ENCODE measurements around the gene ABCC1.

ABCC1 gene

DNA sequence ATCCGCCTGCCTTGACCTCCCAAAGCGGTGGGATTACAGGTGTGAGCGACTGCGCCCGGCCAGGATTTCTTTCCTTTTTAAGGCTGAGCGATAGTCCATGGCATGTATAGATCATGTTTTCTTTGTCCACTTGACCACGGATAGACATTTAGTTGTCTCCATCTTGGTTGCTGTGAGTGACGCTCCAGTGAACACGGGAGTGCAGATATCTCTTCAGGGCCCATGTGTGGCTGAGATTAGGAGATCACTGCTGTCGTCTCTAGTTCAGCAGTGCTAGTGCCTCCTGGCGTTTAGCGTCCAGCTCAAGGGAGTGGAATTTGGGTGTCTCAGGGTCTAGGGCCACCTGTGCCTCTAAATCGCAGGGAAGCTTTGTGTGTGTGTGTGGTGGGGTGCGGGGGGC is 41.5 kb downstream of the ABCC1 start:
- no peak for DNase-seq (ENCODE audit: low read depth in 1 of 2, low spot score in 1 of 2)

DNA sequence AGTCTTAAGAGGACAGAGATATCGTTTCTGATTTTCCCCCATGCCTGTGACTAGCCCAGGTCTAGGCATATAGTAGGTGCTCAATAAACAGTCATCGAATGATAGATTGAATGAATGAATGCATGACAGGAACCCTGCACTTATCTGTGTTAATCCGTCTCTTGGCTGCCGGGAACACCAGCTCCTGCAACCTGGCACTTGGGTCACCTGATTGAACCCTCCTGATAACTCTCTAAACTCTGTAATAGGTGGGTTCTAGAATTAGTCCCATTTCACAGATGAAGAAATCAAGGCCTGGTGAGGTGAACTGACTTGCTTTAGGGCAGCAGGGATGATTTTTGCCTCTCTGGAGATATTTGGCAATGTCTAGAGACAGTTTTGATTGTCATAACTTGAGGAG is 43.7 kb downstream of the ABCC1 start:
- no peak for DNase-seq (ENCODE audit: low read depth in 1 of 2, low spot score in 1 of 2)

DNA sequence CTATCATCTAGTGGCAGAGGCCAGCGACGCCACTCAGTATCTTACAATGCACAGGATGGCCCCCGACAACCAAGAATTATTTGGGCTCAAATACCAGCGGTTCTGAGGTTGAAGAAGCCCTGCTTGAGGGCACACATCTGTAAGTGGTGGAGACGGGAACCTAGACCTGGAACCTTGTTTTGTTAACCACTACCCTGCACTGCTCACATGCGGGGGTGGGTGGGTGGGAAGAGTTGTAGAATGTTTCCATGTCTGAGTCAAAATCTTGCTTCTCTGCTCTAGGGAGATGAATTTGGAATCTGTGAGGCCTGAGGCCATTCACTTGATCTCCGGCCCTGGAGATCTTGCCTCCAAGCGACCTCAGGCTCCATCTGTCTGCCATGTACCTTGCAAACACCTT is 44.1 kb downstream of the ABCC1 start:
- no peak for DNase-seq (ENCODE audit: low read depth in 1 of 2, low spot score in 1 of 2)

DNA sequence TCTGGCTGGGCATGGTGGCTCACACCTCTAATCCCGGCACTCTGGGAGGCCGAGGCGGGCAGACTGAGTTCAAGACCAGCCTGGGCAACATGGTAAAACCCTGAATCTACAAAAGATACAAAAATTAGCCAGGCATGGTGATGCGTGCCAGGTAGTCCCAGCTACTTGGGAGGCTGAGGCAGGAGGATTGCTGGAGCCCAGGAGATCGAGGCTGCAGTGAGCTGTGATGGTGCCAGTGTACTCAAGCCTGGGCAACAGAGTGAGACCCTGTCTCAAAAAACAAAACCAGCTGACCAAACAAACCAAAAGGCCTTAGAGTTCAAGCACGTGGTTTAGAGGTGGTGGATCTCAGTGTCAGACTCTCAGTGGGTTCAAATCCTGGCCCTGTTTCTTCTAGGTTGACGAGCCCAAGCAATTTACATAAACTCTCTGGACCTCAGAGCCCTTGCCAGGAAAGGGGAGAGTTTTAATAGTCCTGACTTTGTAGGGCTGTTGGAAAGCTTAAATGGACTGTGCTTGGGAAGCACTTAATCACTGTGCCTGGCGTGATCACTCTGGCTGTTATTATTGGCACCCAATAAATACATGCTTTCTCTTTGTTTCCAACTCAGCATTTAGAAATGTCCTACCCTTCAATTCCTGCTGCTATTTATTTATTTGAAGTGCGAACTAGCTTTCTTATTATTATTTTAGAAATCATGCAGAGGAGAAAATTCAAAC is 44.7 kb downstream of the ABCC1 start:
- DNase-seq (ENCODE audit: low read depth in 1 of 2, low spot score in 1 of 2), result no peak

DNA sequence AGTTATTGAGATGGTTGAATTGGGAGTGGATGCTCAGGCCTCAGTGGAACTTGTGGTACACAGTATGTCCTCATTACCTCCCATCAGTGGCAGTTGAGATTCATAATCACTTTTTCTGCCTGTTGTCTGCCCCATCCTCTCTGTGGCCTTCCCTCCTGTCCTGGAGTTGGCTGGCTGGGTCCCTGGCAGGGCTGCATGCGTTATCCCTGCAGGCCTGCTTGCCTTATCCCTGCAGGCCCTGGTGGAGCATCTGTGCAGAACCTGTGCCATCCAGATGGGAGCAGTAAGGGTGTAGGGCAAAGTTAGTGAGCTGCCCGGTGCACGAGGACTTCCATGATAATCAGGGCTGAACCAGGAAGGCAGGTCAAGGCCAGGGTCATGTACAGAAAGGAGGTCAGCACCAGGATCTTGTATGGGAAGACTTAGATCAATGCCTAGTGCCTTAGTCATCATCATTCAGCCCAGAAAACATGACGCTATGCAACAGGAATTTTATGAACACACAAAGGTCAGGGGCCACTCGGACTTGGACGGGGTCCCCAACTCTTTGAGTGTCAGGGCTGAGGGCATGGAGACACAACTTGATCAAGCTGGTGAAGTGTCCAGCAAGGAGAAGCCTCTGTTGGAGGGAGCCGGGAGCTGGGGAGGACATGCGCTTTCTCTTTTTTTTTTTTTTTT is 47.2 kb downstream of the ABCC1 start:
- DNase-seq (ENCODE audit: low read depth in 1 of 2, low spot score in 1 of 2), result no peak

DNA sequence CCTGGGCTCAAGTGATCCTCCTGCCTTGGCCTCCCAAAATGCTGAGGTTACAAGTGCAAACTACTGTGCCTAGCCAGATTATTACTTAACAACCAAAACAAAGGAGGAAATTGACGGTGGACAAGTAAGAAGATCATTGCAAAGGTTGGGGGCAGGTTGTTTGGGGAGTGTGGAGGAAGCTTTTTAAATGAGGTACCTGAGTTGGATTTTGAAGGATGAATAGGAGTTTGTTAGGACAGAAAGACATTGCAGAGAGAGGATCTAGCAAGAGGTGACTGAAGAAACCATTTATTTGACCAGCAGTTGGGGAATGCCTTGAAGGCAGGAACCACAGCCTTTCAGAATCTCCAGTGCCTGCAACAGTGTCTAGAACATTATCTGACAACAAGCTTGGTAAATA is 51.3 kb downstream of the ABCC1 start:
- no peak for DNase-seq (ENCODE audit: low read depth in 1 of 2, low spot score in 1 of 2)

DNA sequence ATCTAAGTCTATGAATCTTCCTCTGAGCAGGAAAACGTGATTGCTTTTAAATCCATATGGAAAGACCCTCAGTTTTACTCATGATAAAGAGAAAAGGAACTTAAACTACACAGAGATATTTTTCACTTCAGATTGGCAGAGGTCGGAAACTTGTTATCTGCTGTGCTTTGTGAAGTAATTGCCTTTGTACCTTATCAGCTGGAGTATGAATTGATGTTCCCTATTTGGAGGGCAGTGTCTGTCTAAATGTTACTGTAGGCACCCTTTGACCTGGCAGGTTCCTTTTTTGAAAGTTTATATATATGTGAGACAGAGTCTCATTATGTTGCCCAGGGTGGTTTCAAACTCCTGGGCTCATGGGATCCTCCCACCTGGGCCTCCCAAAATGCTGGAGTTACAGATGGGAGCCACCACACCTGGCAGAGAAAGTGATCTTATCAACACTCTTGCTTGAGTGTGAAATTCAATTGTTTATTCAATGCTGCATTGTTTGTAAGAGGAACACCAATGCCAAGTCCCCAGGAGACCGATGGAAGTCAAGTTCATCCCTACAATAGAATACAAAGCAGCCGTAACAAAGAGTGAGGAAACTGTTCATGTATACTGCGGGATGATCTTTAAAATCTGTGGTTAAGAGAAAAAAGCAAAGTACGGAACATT is 52.3 kb downstream of the ABCC1 start:
- no peak for DNase-seq (ENCODE audit: low read depth in 1 of 2, low spot score in 1 of 2)

DNA sequence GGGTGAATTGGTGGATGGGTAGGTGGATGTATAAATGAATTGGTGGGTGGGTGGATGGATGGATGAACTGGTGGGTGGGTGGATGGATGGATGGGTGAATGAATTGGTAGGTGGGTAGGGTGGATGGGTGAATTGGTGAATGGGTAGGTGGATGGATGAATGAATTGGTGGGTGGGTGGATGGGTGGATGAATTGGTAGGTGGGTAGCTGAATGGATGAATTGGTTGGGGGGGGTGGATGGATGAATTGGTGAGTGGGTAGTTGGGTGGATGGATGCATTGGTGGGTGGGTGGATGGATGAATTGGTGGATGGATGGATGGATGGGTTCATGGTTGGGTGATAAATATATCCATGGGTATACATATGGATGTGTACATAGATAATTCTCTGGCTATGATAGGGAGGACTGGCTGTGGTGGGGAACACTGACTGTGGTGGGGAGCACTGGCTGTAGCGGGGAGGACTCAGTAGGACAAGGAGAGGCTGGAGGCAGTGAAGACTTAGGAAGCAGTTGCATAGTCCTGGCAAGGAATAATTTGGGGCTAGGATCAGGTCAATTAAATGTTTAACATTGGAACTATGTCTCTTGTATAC is 54.4 kb downstream of the ABCC1 start:
- no peak for DNase-seq (ENCODE audit: low read depth in 1 of 2, low spot score in 1 of 2)

DNA sequence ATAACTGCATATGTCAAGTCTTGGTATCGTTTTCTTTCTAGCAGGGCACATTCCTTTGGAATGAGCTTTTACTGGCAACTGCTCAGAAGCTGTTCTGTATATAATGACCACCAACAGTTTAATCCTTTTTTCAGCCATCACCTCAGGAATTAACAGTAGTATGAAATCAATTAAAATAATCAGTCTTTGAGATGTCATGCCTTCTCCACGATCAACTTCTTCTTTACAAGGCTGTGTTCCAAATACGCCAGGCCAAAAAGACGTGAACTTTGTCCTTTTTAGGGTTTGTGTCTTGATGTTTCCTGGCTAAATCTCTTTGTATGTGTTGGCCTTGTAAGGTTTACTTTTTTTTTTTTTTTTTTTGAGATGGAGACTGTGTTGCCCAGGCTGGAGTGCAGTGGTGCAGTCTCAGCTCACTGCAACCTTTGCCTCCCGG is 54.9 kb downstream of the ABCC1 start:
- DNase-seq (ENCODE audit: low read depth in 1 of 2, low spot score in 1 of 2), result no peak

DNA sequence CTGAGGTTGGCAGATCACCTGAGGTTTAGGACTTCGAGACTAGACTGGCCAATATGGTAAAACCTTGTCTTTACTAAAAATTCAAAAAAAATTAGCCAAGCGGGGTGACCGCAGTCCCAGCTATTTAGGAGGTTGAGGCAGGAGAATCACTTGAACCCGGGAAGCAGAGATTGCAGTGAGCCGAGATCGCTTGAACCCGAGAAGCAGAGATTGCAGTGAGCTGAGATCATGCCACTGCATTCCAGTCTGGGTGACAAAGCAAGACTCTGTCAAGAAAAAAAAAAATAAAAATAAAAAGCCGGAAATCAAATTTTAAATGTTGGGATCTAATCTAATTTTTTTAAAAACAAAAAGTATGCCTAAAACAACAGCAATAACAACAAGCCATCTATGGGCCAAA is 56.3 kb downstream of the ABCC1 start:
- no peak for DNase-seq (ENCODE audit: low read depth in 1 of 2, low spot score in 1 of 2)

DNA sequence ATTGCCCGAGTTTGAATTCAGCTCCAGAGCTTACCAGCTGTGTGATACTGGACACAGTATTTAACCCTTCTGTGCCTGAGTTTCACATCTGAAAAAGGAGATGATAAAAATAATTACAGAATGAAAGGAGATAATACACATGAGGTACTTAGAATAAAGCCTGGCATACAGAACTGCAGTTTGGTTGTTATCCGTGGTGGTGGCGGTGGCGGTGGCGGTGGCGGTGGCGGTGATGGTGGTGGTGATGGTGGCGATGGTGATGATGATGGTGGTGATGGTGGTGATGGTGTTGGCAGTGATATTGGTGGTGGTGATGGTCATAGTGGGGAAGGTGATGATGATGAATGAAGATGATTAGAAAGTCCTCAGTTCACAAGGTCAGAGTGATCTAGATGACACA is 57.2 kb downstream of the ABCC1 start:
- no peak for DNase-seq (ENCODE audit: low read depth in 1 of 2, low spot score in 1 of 2)

DNA sequence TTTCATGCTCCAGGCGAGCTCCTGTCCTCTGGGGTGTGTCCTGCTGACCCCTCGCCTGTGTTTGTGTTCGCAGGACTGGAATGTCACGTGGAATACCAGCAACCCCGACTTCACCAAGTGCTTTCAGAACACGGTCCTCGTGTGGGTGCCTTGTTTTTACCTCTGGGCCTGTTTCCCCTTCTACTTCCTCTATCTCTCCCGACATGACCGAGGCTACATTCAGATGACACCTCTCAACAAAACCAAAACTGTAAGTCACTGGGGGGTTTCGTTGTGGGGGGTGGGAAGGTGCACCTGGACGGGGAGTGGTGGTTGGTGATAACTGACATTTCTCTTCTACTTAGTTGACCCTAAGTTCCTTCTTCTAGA is 58.3 kb downstream of the ABCC1 start:
- DNase-seq (ENCODE audit: low read depth in 1 of 2, low spot score in 1 of 2), result no peak

DNA sequence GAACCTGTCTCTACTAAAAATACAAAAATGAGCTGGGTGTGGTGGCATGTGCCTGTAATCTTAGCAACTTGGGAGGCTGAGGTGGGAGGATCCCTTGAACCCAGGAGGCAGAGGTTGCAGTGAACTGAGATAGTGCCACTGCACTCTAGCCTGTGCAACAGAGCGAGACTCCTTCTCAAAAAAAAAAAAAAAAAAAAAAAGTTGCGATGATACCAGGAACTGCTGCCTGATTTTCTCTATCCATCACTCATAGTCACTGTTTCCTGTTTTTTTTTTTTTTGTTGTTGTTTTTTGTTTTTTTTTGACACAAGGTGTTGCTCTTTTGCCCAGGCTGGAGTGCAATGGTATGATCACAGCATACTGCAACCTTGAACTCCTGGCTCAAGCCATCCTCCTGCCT is 59.2 kb downstream of the ABCC1 start:
- no peak for DNase-seq (ENCODE audit: low read depth in 1 of 2, low spot score in 1 of 2)

DNA sequence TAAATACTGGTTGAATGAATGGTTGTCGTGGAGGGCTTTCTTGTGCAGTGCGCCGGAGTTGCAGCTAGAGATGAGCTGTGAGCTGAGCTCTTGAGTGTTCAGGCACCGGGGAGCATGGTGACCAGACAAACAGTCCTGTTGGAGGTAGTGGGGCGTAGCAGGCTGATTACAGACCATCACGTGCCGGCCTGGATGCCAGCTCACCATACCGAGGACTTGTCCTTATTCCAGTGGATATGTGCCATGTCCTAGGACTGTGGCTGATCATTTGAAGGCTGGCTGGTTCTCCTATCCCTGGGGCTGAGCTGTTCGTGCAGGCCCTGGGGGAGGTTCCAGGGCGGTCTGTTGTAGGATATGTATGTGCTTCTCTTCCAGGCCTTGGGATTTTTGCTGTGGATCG is 60.0 kb downstream of the ABCC1 start:
- no peak for DNase-seq (ENCODE audit: low read depth in 1 of 2, low spot score in 1 of 2)

DNA sequence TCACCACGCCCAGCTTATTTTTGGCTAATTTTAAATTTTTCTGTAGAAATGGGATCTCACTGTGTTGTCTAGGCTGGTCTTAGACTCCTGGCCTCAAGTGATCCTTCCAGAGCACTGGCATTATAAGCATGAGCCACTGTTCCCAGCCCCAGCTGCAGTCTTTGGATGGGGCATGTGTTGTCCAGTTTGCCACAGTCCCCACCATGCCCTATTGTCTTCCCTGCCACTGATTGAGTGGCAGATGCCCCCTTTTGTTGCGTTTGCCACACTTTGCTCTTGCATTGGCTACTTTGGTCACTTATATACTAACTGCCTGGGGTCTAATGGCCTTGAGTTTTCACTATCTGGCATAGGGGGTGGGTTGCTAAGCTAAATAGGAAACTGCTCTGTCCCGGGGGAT is 60.8 kb downstream of the ABCC1 start:
- DNase-seq (ENCODE audit: low read depth in 1 of 2, low spot score in 1 of 2), result no peak

DNA sequence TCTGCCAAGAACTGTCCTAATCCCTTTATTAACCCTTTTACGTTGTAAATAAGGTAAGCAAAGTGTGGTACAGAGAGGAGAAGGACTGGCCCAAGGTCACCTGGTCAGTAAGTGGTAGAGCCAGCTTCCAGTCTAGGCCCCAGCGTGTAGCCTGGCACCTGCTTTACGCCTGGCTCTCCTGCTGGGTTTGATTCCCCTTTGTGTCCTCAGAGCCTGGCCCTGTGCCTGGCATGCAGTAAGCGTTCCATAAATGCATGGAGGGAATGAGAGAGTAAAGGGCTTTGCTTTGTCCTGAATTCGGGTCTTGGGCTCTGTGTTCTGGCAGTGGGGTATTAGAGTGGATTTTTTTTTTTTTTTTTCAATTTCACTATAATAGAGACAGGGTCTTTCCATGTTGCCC is 62.7 kb downstream of the ABCC1 start:
- DNase-seq (ENCODE audit: low read depth in 1 of 2, low spot score in 1 of 2), result no peak

DNA sequence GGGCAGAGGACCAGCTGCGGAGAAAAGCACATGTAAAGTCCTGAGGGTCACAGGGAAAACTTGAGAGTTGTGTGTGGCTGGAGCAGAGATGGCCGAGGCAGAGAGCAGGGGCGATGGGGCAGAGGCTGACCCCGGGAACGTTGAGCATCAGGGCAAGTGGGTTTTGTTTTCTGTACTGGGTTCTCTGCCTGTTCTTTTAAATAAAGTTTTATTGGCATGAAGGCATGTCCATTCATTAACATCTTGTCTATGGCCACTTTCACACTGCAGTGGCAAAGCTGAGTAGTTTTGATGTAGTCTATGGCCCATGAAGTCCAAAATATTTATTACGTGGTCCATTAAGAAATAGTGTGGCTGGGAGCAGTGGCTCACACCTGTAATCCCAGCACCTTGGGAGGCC is 64.4 kb downstream of the ABCC1 start:
- no peak for DNase-seq (ENCODE audit: low read depth in 1 of 2, low spot score in 1 of 2)

DNA sequence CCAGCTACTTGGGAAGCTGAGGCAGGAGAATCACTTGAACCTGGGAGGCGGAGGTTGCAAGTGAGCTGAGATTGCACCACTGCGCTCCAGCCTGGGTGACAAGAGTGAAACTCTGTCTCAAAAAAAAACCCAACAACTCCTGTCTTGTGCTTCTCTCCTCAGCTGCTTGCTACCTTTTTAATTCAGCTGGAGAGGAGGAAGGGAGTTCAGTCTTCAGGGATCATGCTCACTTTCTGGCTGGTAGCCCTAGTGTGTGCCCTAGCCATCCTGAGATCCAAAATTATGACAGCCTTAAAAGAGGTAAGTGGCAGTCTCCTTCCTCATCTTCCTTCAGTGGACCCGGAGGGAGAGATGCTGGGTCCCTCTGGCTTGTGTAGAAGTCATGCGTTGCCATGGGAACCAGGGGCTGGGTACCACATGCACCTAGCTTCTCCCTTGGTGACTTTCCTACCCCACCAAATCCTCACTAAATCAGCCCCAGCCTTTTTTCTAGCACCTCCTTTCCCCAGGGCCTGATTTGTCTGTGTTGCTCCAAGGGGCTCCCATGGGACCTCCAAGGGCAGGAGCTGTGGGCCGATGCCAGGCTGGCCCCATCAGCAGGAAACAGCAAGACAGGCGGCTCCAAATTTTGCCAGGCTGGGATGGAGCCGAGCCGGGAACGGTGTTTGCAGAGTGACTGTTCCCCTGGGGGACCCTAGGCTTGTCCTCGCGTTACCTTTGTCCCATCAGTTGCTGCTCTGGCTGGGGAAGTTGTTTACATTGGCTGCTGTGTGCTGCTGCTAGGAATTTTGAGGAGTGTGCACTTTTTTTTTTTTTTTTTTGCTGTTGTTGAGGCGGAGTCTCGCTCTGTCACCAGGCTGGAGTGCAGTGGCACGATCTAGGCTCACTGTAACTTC is 65.2 kb downstream of the ABCC1 start:
- no peak for DNase-seq (ENCODE audit: low read depth in 1 of 2, low spot score in 1 of 2)

DNA sequence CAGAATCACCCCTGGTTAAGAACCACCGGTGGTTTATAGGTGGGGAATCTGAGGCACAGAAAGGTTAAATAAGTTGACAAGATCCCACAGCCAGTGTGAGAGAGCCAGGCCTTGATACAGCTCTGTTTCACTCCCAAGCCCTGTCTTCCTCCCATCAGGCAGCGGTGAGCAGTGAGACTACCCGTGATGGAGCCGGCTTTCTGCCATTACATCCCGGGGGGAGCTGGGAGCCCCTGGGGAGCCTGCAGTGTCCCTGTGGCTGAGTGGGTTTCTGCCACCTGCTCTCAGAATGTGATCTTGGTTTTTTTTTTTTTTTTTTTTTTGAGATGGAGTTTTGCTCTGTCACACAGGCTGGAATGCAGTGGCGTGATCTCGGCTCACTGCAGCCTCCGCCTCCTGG is 66.4 kb downstream of the ABCC1 start:
- no peak for DNase-seq (ENCODE audit: low read depth in 1 of 2, low spot score in 1 of 2)

DNA sequence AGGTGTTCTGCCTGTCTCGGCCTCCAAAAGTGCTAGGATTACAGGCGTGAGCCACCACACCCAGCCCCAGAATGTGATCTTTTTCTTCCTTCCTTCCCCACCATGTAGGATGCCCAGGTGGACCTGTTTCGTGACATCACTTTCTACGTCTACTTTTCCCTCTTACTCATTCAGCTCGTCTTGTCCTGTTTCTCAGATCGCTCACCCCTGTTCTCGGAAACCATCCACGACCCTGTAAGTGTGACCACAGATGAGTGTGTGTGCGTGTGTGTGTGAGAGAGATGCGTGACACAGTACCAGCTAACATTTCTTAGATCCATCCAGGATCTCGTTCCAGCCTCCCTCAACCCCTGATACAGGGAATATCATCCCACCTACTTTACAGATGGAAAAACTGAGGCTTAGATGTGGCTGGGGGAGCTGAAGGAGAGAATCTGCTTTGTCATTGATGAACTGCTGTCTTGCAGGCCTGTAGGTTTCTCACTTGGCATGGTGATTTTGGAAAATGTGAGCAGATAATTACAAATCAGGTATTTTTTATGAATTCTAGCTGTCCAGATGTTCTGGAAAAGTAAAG is 67.1 kb downstream of the ABCC1 start:
- no peak for DNase-seq (ENCODE audit: low read depth in 1 of 2, low spot score in 1 of 2)

DNA sequence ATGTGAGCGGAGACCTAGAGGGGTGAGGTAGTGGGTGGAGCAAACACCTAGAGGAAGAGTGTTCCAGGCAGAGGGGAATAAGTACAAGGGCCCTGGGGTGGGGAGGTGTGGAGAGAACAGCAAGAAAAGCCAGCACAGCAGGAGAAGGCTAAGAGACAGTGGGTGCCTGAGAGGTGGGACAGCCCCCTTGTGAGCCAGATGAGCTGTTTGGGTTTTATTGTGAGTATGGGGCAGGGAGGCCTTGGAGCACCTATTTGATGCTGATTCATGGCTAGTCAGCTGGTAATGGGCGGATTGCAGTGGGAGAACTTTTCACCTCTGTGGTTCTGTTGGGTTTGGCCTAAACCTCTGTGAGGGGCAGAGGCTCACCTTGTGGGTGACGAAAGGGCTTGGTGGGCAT is 68.4 kb downstream of the ABCC1 start:
- DNase-seq (ENCODE audit: low read depth in 1 of 2, low spot score in 1 of 2), result no peak
